Mucosa of descending colon (tissue), 3 donors: ENCODE results near the gene TBC1D20. TPM values are rescaled to one million over a fixed set of nuclear protein-coding genes. Genes with fewer than 3 reads are reported as not detected.
"Not testable (repeated sequence)": the region's sequence is repeated elsewhere in the genome, so short reads cannot be mapped to it uniquely, and the experiment has no call there.

Source experiments
- ATAC-seq: fragments of 200-7000 bp; cut with Tn5 transposase; one replicate; pipeline ENCODE4 v1.9.1; 2020; ENCODE audit warnings: mild to moderate bottlenecking, moderate library complexity
- DNase-seq, 3 donors: peaks; one replicate each; pipeline ENCODE4 v3.0.0-alpha.2; 2020
- H3K36me3 ChIP-seq: fragments of 200-600 bp; one replicate; pipeline ENCODE4 v1.8.0; 2021; ENCODE audit warnings: low read depth, mild to moderate bottlenecking
- H3K4me1 ChIP-seq: fragments of 200-600 bp; one replicate; pipeline ENCODE4 v1.8.0; 2021; ENCODE audit warnings: low read depth, mild to moderate bottlenecking
- H3K4me3 ChIP-seq: fragments of 200-600 bp; one replicate; pipeline ENCODE4 v1.8.0; 2021; ENCODE audit warnings: mild to moderate bottlenecking
- H3K9me3 ChIP-seq: fragments of 200-600 bp; one replicate; pipeline ENCODE4 v1.8.0; 2021; ENCODE audit warnings: mild to moderate bottlenecking
- CTCF ChIP-seq: fragments of 200-600 bp; IDR thresholded peaks from one replicate; pipeline ENCODE4 v1.8.0; 2022; ENCODE audit warnings: antibody characterized with exemption, mild to moderate bottlenecking
- intact Hi-C, 2 donors: fragments of 100-400 bp; cut with DNase I in 1 of 2; cut with micrococcal nuclease in 1 of 2; formaldehyde crosslinking; loops; one replicate each; pipeline versions ENCODE4 v1.11.0 to v1.11.1; 2022; cut with DNase I, micrococcal nuclease
- total RNA-seq, 3 donors: library from RNA; stranded (reverse); fragmentation: NEBNext Ultra II Directional in 2 of 3; extraction: Animal tissue kit (Norgen Biotek cat#: 25700) in 2 of 3; gene quantifications; one replicate each; pipeline versions ENCODE4 v1.2.1 to v1.2.4, GENCODE V29; 2021 to 2023
- donor health status: DM: no; HTN: no; CAD: no; lungs with moderate emphysema.
- donor health status: DM: no; HTN: no; CAD: no.
- donor health status: DM: no; HTN: yes; CAD: no.

The TBC1D20 gene
- total RNA-seq, 3 donors from 2014 or later, result 30.4 to 49.6 (median 36.0) TPM

DNA sequence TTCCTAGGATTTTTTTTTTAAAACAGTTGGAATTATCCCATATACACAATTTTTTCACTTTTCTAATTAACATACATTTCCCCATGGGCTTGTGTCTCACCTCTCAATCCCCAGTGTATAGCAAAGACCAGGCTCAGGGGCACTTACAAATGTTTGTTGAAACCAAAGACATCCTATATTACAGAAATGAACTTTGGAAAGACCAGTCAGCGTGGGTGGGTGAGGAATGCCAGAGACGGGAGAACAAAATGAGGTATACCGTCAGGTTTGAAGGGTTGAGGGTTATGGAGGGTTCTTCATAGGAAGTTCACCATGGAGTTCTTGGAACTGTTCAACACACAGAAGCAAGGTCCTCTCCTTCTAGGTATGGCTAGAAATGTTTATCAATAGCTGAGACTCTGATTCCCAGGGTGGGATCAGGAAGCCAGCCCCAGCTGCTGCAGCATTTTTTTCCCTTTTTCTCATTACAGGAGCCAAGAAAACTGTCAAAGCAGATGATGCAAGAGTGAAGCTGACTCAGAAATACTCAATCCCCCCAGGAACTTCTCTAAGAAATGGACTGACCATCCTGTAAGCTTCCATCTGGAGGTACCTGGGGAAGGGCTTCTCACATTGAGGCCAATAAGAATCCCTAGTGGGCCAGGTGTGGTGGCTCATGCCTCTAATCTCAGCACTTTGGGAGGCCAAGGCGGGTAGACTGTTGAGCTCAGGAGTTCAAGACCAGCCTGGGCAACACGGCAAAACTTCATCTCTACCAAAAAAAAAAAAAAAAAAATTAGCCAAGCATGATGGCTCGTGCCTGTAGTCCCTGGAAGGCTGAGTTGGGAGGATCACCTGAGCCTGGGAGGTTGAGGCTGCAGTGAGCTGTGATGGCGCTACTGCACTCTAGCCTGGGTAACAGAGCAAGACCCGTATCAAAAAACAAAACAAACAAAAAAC, 15.9 kb upstream of the TBC1D20 start:
- no peak for DNase-seq
- Histone ChIP-seq H3K36me3 (peaks cover 4% of the 10 kb centered on the region), H3K9me3 (no peaks in the 10 kb centered on the region), H3K4me3 (no peak overlapping the region), H3K4me1 (peaks cover 10% of the 10 kb centered on the region)
- ATAC-seq, result no peak
- no peak for TF ChIP-seq CTCF
- intact Hi-C loops, result loop anchor here in 1 of 2 donors (5.0 kb wide), 1 partner anchor 126 kb away; no protein-coding TSS in a partner anchor

- Histone ChIP-seq H3K4me1 (peaks cover 10% of the 10 kb centered on the region), H3K9me3 (peaks cover 10% of the 10 kb centered on the region)
- DNase-seq, ATAC-seq, H3K4me3 ChIP-seq, H3K36me3 ChIP-seq: not testable (repeated sequence)
- intact Hi-C loops, result loop anchor here in 1 of 2 donors (5.0 kb wide), 1 partner anchor 124 kb away; no protein-coding TSS in a partner anchor
Measured at GRCh38 chr20:476561-477249, 14.4 kb upstream of the TBC1D20 start.

DNA sequence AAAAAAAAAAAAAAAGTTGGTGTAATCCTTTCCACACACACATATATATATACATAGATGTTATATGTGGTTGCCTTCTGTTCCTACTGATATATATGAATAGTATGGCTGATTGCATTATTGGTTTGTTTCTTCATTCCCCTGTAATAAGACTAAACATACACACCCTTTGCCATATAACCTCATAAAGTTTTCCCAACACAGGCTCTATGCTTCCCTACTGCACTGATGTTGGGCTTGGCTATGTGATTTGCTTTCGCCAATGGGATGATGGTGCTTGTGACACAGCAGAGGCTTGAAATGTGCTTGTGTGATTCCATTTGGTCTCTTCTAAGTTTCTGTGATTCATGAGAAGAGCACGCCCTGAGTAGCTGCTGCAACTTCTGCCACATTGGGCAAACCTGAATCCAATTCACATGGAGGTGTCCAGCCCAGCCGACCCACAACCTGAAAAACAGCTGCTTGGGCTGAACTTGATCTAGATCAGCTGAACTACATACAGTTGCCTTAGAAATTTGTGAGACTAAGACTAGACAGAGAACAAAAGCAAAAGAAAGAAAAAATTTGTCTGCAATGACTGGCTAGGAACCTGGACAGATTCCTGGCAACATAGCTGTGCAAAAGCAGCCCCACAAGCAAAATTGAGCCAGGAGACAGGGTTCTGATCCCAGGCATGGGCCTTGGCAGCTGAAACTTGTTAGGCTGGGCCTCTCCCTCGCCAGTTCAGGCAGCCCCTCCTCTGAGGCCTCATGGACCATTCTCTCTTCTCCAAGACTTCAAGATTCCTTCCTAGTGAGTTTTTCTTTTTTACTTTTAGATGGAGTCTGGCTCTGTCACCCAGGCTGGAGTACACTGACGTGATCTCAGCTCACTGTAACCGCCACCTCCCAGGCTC, 13.4 kb upstream of the TBC1D20 start:
- intact Hi-C loops, result loop anchor here in 1 of 2 donors (5.0 kb wide), 1 partner anchor 123 kb away; no protein-coding TSS in a partner anchor
- H3K9me3 ChIP-seq, result peaks cover 14% of the 10 kb centered on the region
- H3K4me3 ChIP-seq, result no peak overlapping the region
- ATAC-seq (peak; percentile 91), DNase-seq (peak in 1 of 3 donors; percentile 29)
- peaks cover 10% of the 10 kb centered on the region for H3K4me1 ChIP-seq
- no peak for TF ChIP-seq CTCF
- H3K36me3 ChIP-seq, result no peaks in the 10 kb centered on the region

- peaks cover 10% of the 10 kb centered on the region for H3K4me1 ChIP-seq
- H3K36me3 ChIP-seq, result no peaks in the 10 kb centered on the region
- no peak for TF ChIP-seq CTCF
- H3K9me3 ChIP-seq, result peaks cover 14% of the 10 kb centered on the region
- intact Hi-C loops, result no loop called here
- no peak for DNase-seq
- no peak overlapping the region for H3K4me3 ChIP-seq
- no peak for ATAC-seq
Measured at GRCh38 chr20:474581-474980, 12.2 kb upstream of the TBC1D20 start.

DNA sequence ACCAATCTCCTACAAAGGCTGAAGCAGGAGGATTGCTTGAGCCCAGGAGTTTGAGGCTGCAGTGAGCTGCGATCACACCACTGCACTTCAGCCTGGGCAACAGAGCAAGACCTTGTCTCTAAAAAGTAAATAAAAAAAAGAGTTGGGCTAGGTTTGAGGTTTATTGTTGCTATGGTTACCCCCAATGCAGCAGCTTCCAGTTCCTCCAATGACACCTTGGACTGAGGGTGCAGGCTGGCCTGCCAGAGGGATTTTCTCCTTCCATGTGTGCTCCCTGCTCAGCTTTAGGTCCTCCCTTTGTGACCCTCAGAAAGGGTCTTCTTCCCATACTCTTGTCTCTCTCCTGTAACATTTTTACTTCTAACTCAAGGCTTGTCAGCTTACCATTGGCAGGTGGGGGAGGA, 10.6 kb upstream of the TBC1D20 start:
- H3K4me1 ChIP-seq, result peaks cover 10% of the 10 kb centered on the region
- ATAC-seq (peak; percentile 25), DNase-seq (no peak)
- no peaks in the 10 kb centered on the region for H3K36me3 ChIP-seq
- intact Hi-C loops, result no loop called here
- H3K4me3 ChIP-seq, result no peak overlapping the region
- no peak for TF ChIP-seq CTCF
- peaks cover 14% of the 10 kb centered on the region for H3K9me3 ChIP-seq
